ENCODE results near the gene TIMP2. TPM values are rescaled to one million over a fixed set of nuclear protein-coding genes. Genes with fewer than 3 reads are reported as not detected.
A peak's percentile ranks its signal among the peaks of the same experiment; 100 is the strongest.

TIMP2 gene
- total and polyA plus RNA-seq, 4 experiments from 2014 or later: 0.22 to 6.0 (median 5.9) TPM; not detected in 1

- Histone ChIP-seq H3K9me3 (ENCODE audit: control insufficient read depth in 1 of 2, low read length in 2 of 2) (no peaks in the 10 kb centered on the region), H3K4me3 (ENCODE audit: low read length in 2 of 2) (no peak overlapping the region), H3K27ac (ENCODE audit: low read depth, low read length) (no peak overlapping the region), H3K4me1 (ENCODE audit: insufficient read depth, low read length) (no peaks in the 10 kb centered on the region), H3K36me3 (ENCODE audit: insufficient read depth, low read length) (no peaks in the 10 kb centered on the region), H3K27me3 (ENCODE audit: insufficient read depth, low read length) (no peaks in the 10 kb centered on the region)
- Mint-ChIP-seq H3K36me3 (no peaks in the 10 kb centered on the region), H3K4me3 (no peak overlapping the region), H3K4me1 (peaks cover 0 to 6% (median 2%) of the 10 kb centered on the region in 4 donors), H3K27ac (no peak overlapping the region), H3K9me3 (no peaks in the 10 kb centered on the region), H3K27me3 (no peaks in the 10 kb centered on the region)
- no peak for DNase-seq
- intact Hi-C loops (cut with micrococcal nuclease): no loop called here
- ChIA-PET CTCF (ENCODE audit: partially characterized antibody) (no interaction called here), POLR2A (ENCODE audit: partially characterized antibody) (no interaction called here)
These were observed 76.2 kb downstream of the TIMP2 start for GRCh38 chr17:78849026-78849425.

DNA sequence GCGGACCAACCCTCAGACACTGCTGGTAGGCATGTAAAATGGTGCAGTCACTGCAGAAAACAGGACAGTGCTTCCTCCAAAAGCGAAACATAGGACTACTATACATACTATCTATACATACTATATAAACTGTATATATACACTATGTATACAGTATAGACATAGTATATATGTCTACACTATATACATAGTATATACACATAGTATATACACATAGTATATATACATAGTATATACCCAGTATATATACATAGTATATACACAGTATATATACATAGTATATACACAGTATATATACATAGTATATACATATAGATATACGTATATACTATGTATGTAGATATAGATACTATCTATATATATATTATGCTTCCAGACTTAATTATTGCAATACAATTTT is 78.1 kb downstream of the TIMP2 start:
- Histone ChIP-seq H3K9me3 (ENCODE audit: control insufficient read depth in 1 of 2, low read length in 2 of 2) (no peaks in the 10 kb centered on the region), H3K27me3 (ENCODE audit: insufficient read depth, low read length) (no peaks in the 10 kb centered on the region), H3K36me3 (ENCODE audit: insufficient read depth, low read length) (no peaks in the 10 kb centered on the region), H3K4me1 (ENCODE audit: insufficient read depth, low read length) (peaks cover 7% of the 10 kb centered on the region), H3K4me3 (ENCODE audit: low read length in 2 of 2) (no peak overlapping the region), H3K27ac (ENCODE audit: low read depth, low read length) (no peak overlapping the region)
- DNase-seq: no peak
- ChIA-PET POLR2A (ENCODE audit: partially characterized antibody) (no interaction called here), CTCF (ENCODE audit: partially characterized antibody) (no interaction called here)
- Mint-ChIP-seq H3K27ac (no peak overlapping the region), H3K4me3 (no peak overlapping the region), H3K36me3 (no peaks in the 10 kb centered on the region), H3K4me1 (peaks cover 5 to 20% (median 12%) of the 10 kb centered on the region in 4 donors), H3K27me3 (no peaks in the 10 kb centered on the region), H3K9me3 (no peaks in the 10 kb centered on the region)
- intact Hi-C loops (cut with micrococcal nuclease): no loop called here

DNA sequence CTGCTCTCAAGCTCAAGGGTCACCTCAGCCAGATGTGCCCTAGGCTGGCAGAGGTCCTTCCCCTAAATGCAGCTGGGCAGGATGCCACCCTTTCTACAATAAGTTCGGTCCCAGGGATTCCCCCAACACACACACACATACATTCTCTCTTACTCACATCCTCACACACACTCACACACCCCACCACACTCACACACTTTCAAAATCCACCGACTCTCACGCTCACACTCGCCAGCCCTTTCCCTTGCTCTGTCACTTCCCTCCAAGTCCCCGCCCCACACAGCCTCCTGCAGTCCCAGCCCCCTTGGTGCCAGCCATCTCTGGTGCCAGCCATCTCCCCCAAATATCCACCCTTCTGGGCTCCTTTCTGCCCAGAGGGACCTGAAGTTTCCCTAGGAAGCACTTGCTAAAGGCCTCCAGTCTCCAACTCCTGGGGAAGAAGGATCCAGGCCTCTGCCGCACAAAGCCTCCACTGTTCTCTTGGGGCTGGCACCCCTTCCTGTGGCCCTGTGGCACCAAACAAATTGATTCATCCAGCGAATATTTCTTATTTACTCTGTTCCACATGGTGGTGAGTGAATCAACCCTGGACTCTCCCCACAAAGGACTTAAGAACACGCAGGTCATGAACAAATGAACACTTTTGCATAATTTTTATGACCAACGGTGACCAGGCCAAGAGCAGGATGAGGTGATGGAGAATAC is 80.7 kb downstream of the TIMP2 start:
- no peaks in the 10 kb centered on the region for H3K27me3 ChIP-seq (ENCODE audit: insufficient read depth, low read length)
- H3K27ac ChIP-seq (ENCODE audit: low read depth, low read length): no peak overlapping the region
- H3K36me3 ChIP-seq (ENCODE audit: insufficient read depth, low read length): no peaks in the 10 kb centered on the region
- H3K4me3 ChIP-seq (ENCODE audit: low read length in 2 of 2): no peak overlapping the region
- Mint-ChIP-seq H3K36me3 (peaks cover 2 to 8% of the 10 kb centered on the region in 2 donors), H3K27me3 (no peaks in the 10 kb centered on the region), H3K4me3 (peak overlapping the region in 1 of 8 donors; percentile 39), H3K9me3 (no peaks in the 10 kb centered on the region), H3K4me1 (peaks cover 11 to 38% (median 21%) of the 10 kb centered on the region in 4 donors), H3K27ac (peak overlapping the region in 4 of 7 donors; percentile 23 to 74 (median 70))
- ChIA-PET CTCF (ENCODE audit: partially characterized antibody) (interaction anchor here (1.0 to 3.1 kb wide), 6 partner anchors 26 to 393 kb away, joined by 3 to 24 read pairs (median 8); no protein-coding TSS in a partner anchor), POLR2A (ENCODE audit: partially characterized antibody) (interaction anchor here (1.1 to 2.0 kb wide), 2 partner anchors 26 to 347 kb away, joined by 4 to 5 read pairs; no protein-coding TSS in a partner anchor)
- intact Hi-C loops (cut with micrococcal nuclease): loop anchor here (5.0 kb wide), 1 partner anchor 37 kb away; no protein-coding TSS in a partner anchor
- H3K9me3 ChIP-seq (ENCODE audit: control insufficient read depth in 1 of 2, low read length in 2 of 2): no peaks in the 10 kb centered on the region
- peak in 1 of 5 donors; percentile 50 for DNase-seq
- H3K4me1 ChIP-seq (ENCODE audit: insufficient read depth, low read length): peaks cover 17% of the 10 kb centered on the region

DNA sequence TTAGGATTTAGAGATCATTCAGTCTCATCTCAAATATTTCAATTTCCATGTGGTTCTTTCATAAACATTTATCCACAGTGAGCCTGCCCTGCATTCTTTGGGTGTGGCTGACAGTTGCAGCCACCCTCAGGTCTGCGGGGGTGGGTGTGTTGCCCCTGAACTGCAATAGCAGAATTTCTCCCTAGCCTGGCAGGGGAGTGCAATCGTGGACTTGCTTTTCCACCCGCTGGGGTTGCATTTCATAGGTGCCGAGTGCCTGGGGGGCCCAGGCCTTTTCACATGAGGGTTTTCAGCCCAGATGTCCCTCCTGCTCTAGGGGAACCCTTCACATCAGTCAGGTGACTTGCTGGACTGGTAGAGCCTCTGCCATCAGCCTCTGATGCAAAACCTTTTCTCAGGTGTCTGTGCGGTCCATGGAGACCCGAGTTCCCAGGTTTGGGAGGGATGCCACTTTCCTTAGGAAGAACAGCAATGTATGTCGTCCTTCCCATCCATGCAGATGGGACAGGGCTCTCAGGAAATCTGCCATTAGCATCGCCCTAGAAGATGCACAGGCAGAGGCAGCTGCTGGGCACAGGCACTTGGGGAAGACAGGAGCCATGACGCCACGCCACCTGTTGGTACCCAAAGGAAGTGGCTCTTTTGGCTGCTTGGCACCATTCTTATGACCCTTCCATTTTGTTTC is 82.2 kb downstream of the TIMP2 start:
- Histone ChIP-seq H3K4me1 (ENCODE audit: insufficient read depth, low read length) (peaks cover 31% of the 10 kb centered on the region), H3K36me3 (ENCODE audit: insufficient read depth, low read length) (no peaks in the 10 kb centered on the region), H3K4me3 (ENCODE audit: low read length in 2 of 2) (no peak overlapping the region), H3K27me3 (ENCODE audit: insufficient read depth, low read length) (no peaks in the 10 kb centered on the region), H3K27ac (ENCODE audit: low read depth, low read length) (no peak overlapping the region), H3K9me3 (ENCODE audit: control insufficient read depth in 1 of 2, low read length in 2 of 2) (no peaks in the 10 kb centered on the region)
- Mint-ChIP-seq H3K4me1 (peaks cover 23 to 52% (median 34%) of the 10 kb centered on the region in 4 donors), H3K4me3 (peak overlapping the region in 6 of 8 donors; percentile 4 to 61 (median 38)), H3K36me3 (peaks cover 6 to 15% of the 10 kb centered on the region in 2 donors), H3K9me3 (no peaks in the 10 kb centered on the region), H3K27me3 (no peaks in the 10 kb centered on the region), H3K27ac (peak overlapping the region in 6 of 7 donors; percentile 61 to 93 (median 81))
- peak; percentile 63 to 72 (median 67) for DNase-seq
- POLR2A ChIA-PET (ENCODE audit: partially characterized antibody): interaction anchor here (0.6 to 2.0 kb wide), 7 partner anchors 24 to 346 kb away, joined by 3 to 7 read pairs (median 4); no protein-coding TSS in a partner anchor
- intact Hi-C loops (cut with micrococcal nuclease): loop anchor here (5.0 kb wide), 1 partner anchor 36 kb away; no protein-coding TSS in a partner anchor
- CTCF ChIA-PET (ENCODE audit: partially characterized antibody): interaction anchor here (0.8 to 3.1 kb wide), 12 partner anchors 9 to 391 kb away, joined by 3 to 24 read pairs (median 4); no protein-coding TSS in a partner anchor

DNA sequence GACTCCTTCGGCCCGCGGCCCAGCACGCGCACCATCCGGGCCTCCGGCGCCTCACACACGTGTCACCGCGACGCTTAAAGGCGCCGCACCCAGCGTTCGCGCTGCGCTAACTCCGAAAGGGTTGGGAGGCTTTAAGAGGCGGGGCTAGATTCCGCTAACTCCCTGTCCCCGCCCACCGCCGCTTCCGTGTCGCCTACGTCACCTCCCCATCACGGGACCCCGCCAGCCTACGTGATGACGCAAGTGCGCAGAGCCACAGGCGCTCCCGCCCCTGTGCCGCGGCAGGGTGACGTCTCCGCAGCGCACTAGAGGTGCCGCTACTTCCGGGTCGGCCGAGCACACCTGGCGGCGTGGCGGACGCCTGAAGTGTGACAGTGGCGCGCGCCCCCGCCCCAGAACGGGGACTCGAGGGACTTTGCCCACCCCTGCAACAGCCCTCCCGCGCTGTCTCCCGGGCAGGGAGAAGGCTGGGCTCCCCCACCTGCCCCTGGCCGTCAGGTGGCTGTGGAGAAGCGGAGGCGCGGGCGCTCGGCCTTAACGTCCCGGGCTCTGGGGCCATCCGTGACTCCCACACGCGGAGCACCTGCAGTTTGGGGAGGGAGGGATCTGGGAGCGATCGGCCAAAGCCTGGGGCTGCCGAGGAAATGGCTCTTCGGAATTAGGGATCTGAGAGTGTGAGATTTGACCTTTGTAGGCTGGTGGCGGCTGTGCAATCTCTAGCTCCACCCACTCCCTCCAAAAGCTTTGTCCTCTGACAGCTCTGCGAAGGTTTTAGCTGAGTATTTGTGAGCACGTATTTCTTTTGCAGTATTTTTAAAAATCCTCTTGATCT is 84.2 kb downstream of the TIMP2 start, which contains the start of gene USP36:
TSS of gene USP36 (minus strand) at position 35 of the 832 bp plus-strand sequence. CDS start 4,451 bp downstream, outside the sequence.
- Histone ChIP-seq H3K4me3 (ENCODE audit: low read length in 2 of 2) (peak within 1 kb of the TSS; percentile 74 to 89), H3K4me1 (ENCODE audit: insufficient read depth, low read length) (peaks cover 40% of the 10 kb centered on the region), H3K36me3 (ENCODE audit: insufficient read depth, low read length) (peaks cover 18% of the 10 kb centered on the region), H3K27me3 (ENCODE audit: insufficient read depth, low read length) (no peaks in the 10 kb centered on the region), H3K9me3 (ENCODE audit: control insufficient read depth in 1 of 2, low read length in 2 of 2) (no peaks in the 10 kb centered on the region), H3K27ac (ENCODE audit: low read depth, low read length) (peak within 1 kb of the TSS; percentile 95)
- peak within 1 kb of the TSS; percentile 93 to 99 (median 96) for H3K4me3 Mint-ChIP-seq
- POLR2A ChIA-PET (ENCODE audit: partially characterized antibody): interaction anchor here (0.8 to 2.2 kb wide), 13 partner anchors 10 to 124 kb away, joined by 3 to 27 read pairs (median 6); no protein-coding TSS in a partner anchor
- intact Hi-C loops (cut with micrococcal nuclease): loop anchor here (1.0 to 5.0 kb wide), 5 partner anchors 22 to 396 kb away; no protein-coding TSS in a partner anchor
- H3K27ac Mint-ChIP-seq: peak within 1 kb of the TSS; percentile 93 to 99 (median 99)
- no peaks in the 10 kb centered on the region for H3K27me3 Mint-ChIP-seq
- no peaks in the 10 kb centered on the region for H3K9me3 Mint-ChIP-seq
- peaks cover 36 to 72% (median 49%) of the 10 kb centered on the region in 4 donors for H3K4me1 Mint-ChIP-seq
- CTCF ChIA-PET (ENCODE audit: partially characterized antibody): interaction anchor here (0.8 to 1.2 kb wide), 4 partner anchors 22 to 99 kb away, joined by 3 to 5 read pairs (median 3); no protein-coding TSS in a partner anchor
- H3K36me3 Mint-ChIP-seq: peaks cover 22 to 34% of the 10 kb centered on the region in 2 donors
- DNase-seq: peak; percentile 99 to 100 (median 99)

GRCh38 chr17:78840530-78840779 is 84.7 kb downstream of the TIMP2 start:
- H3K27me3 ChIP-seq (ENCODE audit: insufficient read depth, low read length): no peaks in the 10 kb centered on the region
- intact Hi-C loops (cut with micrococcal nuclease): loop anchor here (1.0 to 5.0 kb wide), 4 partner anchors 21 to 92 kb away; no protein-coding TSS in a partner anchor
- ChIA-PET CTCF (ENCODE audit: partially characterized antibody) (no interaction called here), POLR2A (ENCODE audit: partially characterized antibody) (interaction anchor here (0.8 to 2.2 kb wide), 11 partner anchors 9 to 123 kb away, joined by 3 to 27 read pairs (median 6); no protein-coding TSS in a partner anchor)
- Mint-ChIP-seq H3K4me3 (peak overlapping the region; percentile 82 to 98 (median 90)), H3K36me3 (peaks cover 27 to 39% of the 10 kb centered on the region in 2 donors), H3K4me1 (peaks cover 40 to 77% (median 51%) of the 10 kb centered on the region in 4 donors), H3K9me3 (no peaks in the 10 kb centered on the region), H3K27ac (peak overlapping the region; percentile 93 to 99 (median 99)), H3K27me3 (no peaks in the 10 kb centered on the region)
- peaks cover 23% of the 10 kb centered on the region for H3K36me3 ChIP-seq (ENCODE audit: insufficient read depth, low read length)
- H3K9me3 ChIP-seq (ENCODE audit: control insufficient read depth in 1 of 2, low read length in 2 of 2): no peaks in the 10 kb centered on the region
- peaks cover 40% of the 10 kb centered on the region for H3K4me1 ChIP-seq (ENCODE audit: insufficient read depth, low read length)
- H3K4me3 ChIP-seq (ENCODE audit: low read length in 2 of 2): peak overlapping the region; percentile 28 to 76
- no peak for DNase-seq
- H3K27ac ChIP-seq (ENCODE audit: low read depth, low read length): peak overlapping the region; percentile 95

Measured in CD4-positive, alpha-beta memory T cell (primary cell).